ENCODE results near the gene EMX1.

The EMX1 gene

DNA sequence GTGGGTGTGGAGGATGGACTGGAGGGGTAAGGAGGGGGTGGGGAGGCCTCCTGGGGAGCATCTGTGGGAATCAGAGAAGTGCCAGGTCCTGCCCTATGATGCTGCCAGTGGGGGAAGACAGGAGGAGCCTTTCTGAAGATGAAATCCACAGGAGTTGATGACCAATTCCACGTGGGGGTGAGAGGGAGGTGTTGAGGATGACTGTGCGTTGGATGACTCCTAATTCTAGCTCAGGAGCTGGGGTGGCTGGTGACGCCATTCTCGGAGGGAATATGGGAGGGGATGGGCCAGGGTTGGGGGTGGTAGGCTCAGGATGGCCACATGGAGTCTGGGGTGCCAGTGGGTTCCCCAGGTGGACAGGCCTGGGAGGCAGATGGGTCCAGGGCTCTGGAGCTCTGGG lies 32.3 kb downstream of the EMX1 start:
- Histone ChIP-seq H3K27me3 (ENCODE audit: insufficient read depth, low read length, poor library complexity, severe bottlenecking) (no peaks in the 10 kb centered on the region), H3K79me2 (ENCODE audit: insufficient read depth, low read length) (peaks cover 7% of the 10 kb centered on the region), H4K20me1 (ENCODE audit: insufficient read depth, low read length, poor library complexity, severe bottlenecking) (no peaks in the 10 kb centered on the region), H3K9me2 (replicated peaks; ENCODE audit: low read depth, low read length) (no peaks in the 10 kb centered on the region), H3K36me3 (ENCODE audit: insufficient read depth, low read length) (no peaks in the 10 kb centered on the region), H3K9me3 (ENCODE audit: insufficient read depth, low read depth, low read length) (no peaks in the 10 kb centered on the region), H3K4me1 (ENCODE audit: insufficient read depth, low read length, poor library complexity, severe bottlenecking) (peaks cover 7% of the 10 kb centered on the region), H3K4me3 (ENCODE audit: low read length, poor library complexity, severe bottlenecking) (no peak overlapping the region), H2AFZ (ENCODE audit: low read length) (no peak overlapping the region), H3F3A (ENCODE audit: low read depth) (no peaks in the 10 kb centered on the region), H3K9ac (ENCODE audit: low read depth, low read length, poor library complexity, severe bottlenecking) (no peak overlapping the region), H3K4me2 (ENCODE audit: low read depth, low read length, poor library complexity, severe bottlenecking) (no peak overlapping the region)
- TF ChIP-seq, protein P1, sequence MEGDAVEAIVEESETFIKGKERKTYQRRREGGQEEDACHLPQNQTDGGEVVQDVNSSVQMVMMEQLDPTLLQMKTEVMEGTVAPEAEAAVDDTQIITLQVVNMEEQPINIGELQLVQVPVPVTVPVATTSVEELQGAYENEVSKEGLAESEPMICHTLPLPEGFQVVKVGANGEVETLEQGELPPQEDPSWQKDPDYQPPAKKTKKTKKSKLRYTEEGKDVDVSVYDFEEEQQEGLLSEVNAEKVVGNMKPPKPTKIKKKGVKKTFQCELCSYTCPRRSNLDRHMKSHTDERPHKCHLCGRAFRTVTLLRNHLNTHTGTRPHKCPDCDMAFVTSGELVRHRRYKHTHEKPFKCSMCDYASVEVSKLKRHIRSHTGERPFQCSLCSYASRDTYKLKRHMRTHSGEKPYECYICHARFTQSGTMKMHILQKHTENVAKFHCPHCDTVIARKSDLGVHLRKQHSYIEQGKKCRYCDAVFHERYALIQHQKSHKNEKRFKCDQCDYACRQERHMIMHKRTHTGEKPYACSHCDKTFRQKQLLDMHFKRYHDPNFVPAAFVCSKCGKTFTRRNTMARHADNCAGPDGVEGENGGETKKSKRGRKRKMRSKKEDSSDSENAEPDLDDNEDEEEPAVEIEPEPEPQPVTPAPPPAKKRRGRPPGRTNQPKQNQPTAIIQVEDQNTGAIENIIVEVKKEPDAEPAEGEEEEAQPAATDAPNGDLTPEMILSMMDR (conservative IDR thresholded peaks at IDR 0.05; ENCODE audit: low read length), result no peak
- TF ChIP-seq EZH2phosphoT487 (IDR thresholded peaks at IDR 0.05; ENCODE audit: borderline replicate concordance), result no peak

DNA sequence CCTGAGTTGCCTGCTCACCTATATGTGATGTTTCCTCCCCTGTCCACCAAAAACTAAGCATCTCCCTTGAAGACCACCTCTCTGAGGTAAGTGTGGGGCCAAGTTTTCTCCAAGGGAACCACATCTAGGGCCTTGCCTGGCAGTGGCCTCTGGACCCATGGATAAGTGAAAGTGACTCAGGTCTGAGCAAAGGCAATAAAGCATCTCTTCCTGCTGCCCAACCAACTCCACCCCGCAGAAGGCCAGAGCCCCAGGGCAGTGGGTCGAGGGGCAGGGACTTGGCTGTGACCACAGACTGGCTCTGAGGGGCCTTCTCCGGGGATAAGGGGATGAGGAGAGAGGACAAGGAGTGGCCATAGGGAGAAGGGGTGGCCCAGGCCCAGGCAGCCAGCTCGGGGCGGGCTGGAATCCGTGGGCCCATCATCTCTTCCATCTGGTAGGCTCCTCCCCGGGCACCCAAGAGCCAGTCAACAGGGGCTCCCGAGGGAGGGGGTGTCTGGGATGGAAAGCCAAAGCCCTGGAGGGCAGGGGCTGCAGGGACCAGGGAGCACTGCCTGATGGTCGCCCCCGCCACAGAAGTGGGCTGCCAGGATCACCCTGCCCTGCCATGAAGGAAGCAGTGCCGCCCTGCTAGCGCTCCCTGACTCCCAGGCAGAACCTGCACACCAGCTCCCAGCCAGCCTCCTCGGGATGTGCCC lies 33.4 kb downstream of the EMX1 start:
- Histone ChIP-seq H3K27me3 (ENCODE audit: insufficient read depth, low read length, poor library complexity, severe bottlenecking) (no peaks in the 10 kb centered on the region), H3K4me1 (ENCODE audit: insufficient read depth, low read length, poor library complexity, severe bottlenecking) (peaks cover 16% of the 10 kb centered on the region), H3K9me3 (ENCODE audit: insufficient read depth, low read depth, low read length) (no peaks in the 10 kb centered on the region), H3K36me3 (ENCODE audit: insufficient read depth, low read length) (no peaks in the 10 kb centered on the region), H3K9ac (ENCODE audit: low read depth, low read length, poor library complexity, severe bottlenecking) (no peak overlapping the region), H3K4me2 (ENCODE audit: low read depth, low read length, poor library complexity, severe bottlenecking) (no peak overlapping the region), H3K4me3 (ENCODE audit: low read length, poor library complexity, severe bottlenecking) (no peak overlapping the region), H4K20me1 (ENCODE audit: insufficient read depth, low read length, poor library complexity, severe bottlenecking) (peaks cover 5% of the 10 kb centered on the region), H2AFZ (ENCODE audit: low read length) (no peak overlapping the region), H3K79me2 (ENCODE audit: insufficient read depth, low read length) (peaks cover 18% of the 10 kb centered on the region), H3F3A (ENCODE audit: low read depth) (no peaks in the 10 kb centered on the region), H3K9me2 (replicated peaks; ENCODE audit: low read depth, low read length) (no peaks in the 10 kb centered on the region)
- TF ChIP-seq, protein P1 (conservative IDR thresholded peaks at IDR 0.05; ENCODE audit: low read length), result no peak
- TF ChIP-seq EZH2phosphoT487 (IDR thresholded peaks at IDR 0.05; ENCODE audit: borderline replicate concordance), result no peak

DNA sequence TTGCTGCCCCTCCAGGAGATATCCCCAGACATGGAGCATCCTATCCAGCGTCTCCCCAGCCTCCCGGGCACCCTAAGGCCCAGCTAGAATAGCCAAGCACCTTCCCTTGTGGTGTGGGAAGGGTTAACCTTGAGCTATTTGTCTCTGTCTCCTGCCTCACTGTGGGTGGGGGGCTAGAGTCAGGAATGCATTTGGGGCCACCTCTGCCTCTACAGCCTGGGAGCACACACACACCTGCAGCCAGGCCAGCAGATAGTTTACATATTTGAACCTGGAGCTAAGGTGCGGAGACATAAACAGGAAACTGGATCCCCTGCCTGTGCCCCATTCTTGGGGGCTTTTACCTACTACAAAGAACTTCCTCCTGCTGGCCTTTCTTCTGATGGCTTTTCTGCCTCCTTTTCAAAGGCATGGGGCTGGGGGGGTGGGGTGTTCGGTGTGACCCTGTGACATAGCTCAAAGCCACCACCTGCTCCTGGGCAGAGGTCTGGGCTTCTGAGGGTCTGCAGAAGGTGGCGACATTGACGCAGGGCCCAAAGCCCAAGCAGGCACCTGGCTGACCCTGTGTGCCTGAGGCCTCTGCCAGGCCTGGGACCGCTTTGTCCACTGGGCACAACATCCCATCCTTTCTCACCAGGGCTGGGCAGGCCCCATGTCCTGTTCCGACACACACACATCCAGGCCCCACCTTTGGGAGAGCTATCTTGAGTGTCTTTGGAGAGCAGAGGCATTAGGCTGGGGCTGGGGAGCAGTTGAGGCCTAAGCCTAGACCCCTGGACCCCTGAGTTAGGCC lies 34.2 kb downstream of the EMX1 start:
- Histone ChIP-seq H3K9me3 (ENCODE audit: insufficient read depth, low read depth, low read length) (no peaks in the 10 kb centered on the region), H3K4me3 (ENCODE audit: low read length, poor library complexity, severe bottlenecking) (no peak overlapping the region), H3K4me2 (ENCODE audit: low read depth, low read length, poor library complexity, severe bottlenecking) (no peak overlapping the region), H3K4me1 (ENCODE audit: insufficient read depth, low read length, poor library complexity, severe bottlenecking) (peaks cover 22% of the 10 kb centered on the region), H3K36me3 (ENCODE audit: insufficient read depth, low read length) (no peaks in the 10 kb centered on the region), H3K79me2 (ENCODE audit: insufficient read depth, low read length) (peaks cover 26% of the 10 kb centered on the region), H3K9me2 (replicated peaks; ENCODE audit: low read depth, low read length) (no peaks in the 10 kb centered on the region), H3K27me3 (ENCODE audit: insufficient read depth, low read length, poor library complexity, severe bottlenecking) (no peaks in the 10 kb centered on the region), H3K9ac (ENCODE audit: low read depth, low read length, poor library complexity, severe bottlenecking) (no peak overlapping the region), H4K20me1 (ENCODE audit: insufficient read depth, low read length, poor library complexity, severe bottlenecking) (peaks cover 13% of the 10 kb centered on the region), H3F3A (ENCODE audit: low read depth) (no peaks in the 10 kb centered on the region), H2AFZ (ENCODE audit: low read length) (no peak overlapping the region)
- TF ChIP-seq, protein P1 (conservative IDR thresholded peaks at IDR 0.05; ENCODE audit: low read length), result no peak
- TF ChIP-seq EZH2phosphoT487 (IDR thresholded peaks at IDR 0.05; ENCODE audit: borderline replicate concordance), result no peak
